ENCODE data around the gene IL31.

- TF ChIP-seq POLR2AphosphoS5 (IDR thresholded peaks at IDR 0.05; ENCODE audit: low read depth, low read length): no peak
- TF ChIP-seq REST (IDR thresholded peaks at IDR 0.05; ENCODE audit: insufficient read depth in 1 of 2, low read depth in 2 of 2, low read length in 2 of 2): no peak
- TF ChIP-seq TAF1 (IDR thresholded peaks at IDR 0.05; ENCODE audit: borderline replicate concordance, insufficient read depth, low read length): no peak
- no peak for TF ChIP-seq FOXP2 (optimal IDR thresholded peaks at IDR 0.05; ENCODE audit: borderline replicate concordance, extremely low read depth, extremely low read length, insufficient read depth)
Observed at GRCh38 chr12:122137229-122137628, 36.8 kb downstream of the IL31 start.

Measured in PFSK-1 (cell line).